OCI-LY1 (cell line): ENCODE measurements around the gene AASS.

Experiments
- CTCF ChIP-seq: fragments of 200-600 bp; sonication (generic), shearing (Covaris generic); IDR thresholded peaks from 2 replicates; pipeline ENCODE4 v1.5.1; 2017; ENCODE audit warnings: mild to moderate bottlenecking, antibody characterized with exemption, low read length, moderate library complexity, mixed read lengths
- EZH2 ChIP-seq: fragments of 200-600 bp; sonication (generic), shearing (Covaris generic); IDR thresholded peaks from 2 replicates; pipeline ENCODE4 v1.8.0; 2017; ENCODE audit warnings: borderline replicate concordance, mixed run types, mild to moderate bottlenecking, antibody characterized with exemption, low read length, moderate library complexity, mixed read lengths

GRCh38 chr7:122040147-122040546 lies 103.9 kb downstream of the AASS start:
- TF ChIP-seq CTCF (no peak), EZH2 (no peak)
